HCT116 (cell line): Measurements from ENCODE around the gene EHBP1.

Experiments used
- POLR2A ChIP-seq: IDR thresholded peaks from 2 replicates; pipeline ENCODE4 v1.7.0; 2011; ENCODE audit warnings: borderline replicate concordance; ENCODE audit not compliant: insufficient read depth, insufficient read length; ENCODE audit errors: extremely low read depth
- POLR2AphosphoS5 ChIP-seq: IDR thresholded peaks from 2 replicates; pipeline ENCODE4 v1.6.1; 2011; ENCODE audit warnings: mild to moderate bottlenecking, low read depth, low read length, moderate library complexity
- ZNF274 ChIP-seq: fragments of 200-500 bp; sonication (Bioruptor generic); IDR thresholded peaks from 2 replicates; pipeline ENCODE4 v1.6.1; 2014; ENCODE audit warnings: mild to moderate bottlenecking, low read depth, low read length, inconsistent platforms
- TF ChIP-seq, protein P1 (sequence below): IDR thresholded peaks from 2 replicates; pipeline ENCODE4 v1.6.1; 2012; ENCODE audit warnings: low read depth
- TF ChIP-seq, protein P2 (sequence below), 3 experiments: fragments of 200-600 bp in 1 of 3; sonication (generic) in 1 of 3; IDR thresholded peaks in 2 of 3; conservative IDR thresholded peaks in 1 of 3; 2 replicates each; pipeline ENCODE4 v1.5.1; 2012 to 2017; ENCODE audit warnings: low read depth in 2 of 3, low read length in 2 of 3, antibody characterized with exemption in 1 of 3, borderline replicate concordance in 1 of 3, control low read depth in 1 of 3, mild to moderate bottlenecking in 1 of 3, mixed read lengths in 1 of 3, mixed run types in 1 of 3, moderate library complexity in 1 of 3; ENCODE audit not compliant: insufficient read depth in 1 of 3
- TF ChIP-seq, protein P3 (sequence below): IDR thresholded peaks from 2 replicates; pipeline ENCODE4 v1.6.1; 2012

DNA sequence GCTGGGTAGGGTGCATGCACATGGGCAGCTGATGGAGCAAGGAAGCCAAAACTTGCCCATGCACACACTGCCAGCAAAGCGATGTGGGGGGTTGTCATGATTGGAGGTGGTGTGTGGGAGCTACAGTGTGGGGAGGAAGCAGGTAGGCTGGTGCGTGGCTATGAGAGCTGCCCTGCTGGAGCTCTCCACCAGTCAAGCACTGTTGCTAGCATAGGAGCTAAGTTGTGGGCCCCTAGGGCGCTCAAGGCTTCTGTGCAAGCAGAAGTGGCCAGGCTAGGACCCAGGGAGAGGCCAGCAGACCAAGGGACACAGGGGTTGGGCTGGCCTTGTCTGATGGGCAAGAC lies 20.2 kb downstream of the EHBP1 start:
- TF ChIP-seq, protein P1, sequence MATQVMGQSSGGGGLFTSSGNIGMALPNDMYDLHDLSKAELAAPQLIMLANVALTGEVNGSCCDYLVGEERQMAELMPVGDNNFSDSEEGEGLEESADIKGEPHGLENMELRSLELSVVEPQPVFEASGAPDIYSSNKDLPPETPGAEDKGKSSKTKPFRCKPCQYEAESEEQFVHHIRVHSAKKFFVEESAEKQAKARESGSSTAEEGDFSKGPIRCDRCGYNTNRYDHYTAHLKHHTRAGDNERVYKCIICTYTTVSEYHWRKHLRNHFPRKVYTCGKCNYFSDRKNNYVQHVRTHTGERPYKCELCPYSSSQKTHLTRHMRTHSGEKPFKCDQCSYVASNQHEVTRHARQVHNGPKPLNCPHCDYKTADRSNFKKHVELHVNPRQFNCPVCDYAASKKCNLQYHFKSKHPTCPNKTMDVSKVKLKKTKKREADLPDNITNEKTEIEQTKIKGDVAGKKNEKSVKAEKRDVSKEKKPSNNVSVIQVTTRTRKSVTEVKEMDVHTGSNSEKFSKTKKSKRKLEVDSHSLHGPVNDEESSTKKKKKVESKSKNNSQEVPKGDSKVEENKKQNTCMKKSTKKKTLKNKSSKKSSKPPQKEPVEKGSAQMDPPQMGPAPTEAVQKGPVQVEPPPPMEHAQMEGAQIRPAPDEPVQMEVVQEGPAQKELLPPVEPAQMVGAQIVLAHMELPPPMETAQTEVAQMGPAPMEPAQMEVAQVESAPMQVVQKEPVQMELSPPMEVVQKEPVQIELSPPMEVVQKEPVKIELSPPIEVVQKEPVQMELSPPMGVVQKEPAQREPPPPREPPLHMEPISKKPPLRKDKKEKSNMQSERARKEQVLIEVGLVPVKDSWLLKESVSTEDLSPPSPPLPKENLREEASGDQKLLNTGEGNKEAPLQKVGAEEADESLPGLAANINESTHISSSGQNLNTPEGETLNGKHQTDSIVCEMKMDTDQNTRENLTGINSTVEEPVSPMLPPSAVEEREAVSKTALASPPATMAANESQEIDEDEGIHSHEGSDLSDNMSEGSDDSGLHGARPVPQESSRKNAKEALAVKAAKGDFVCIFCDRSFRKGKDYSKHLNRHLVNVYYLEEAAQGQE: no peak
- TF ChIP-seq, protein P2, sequence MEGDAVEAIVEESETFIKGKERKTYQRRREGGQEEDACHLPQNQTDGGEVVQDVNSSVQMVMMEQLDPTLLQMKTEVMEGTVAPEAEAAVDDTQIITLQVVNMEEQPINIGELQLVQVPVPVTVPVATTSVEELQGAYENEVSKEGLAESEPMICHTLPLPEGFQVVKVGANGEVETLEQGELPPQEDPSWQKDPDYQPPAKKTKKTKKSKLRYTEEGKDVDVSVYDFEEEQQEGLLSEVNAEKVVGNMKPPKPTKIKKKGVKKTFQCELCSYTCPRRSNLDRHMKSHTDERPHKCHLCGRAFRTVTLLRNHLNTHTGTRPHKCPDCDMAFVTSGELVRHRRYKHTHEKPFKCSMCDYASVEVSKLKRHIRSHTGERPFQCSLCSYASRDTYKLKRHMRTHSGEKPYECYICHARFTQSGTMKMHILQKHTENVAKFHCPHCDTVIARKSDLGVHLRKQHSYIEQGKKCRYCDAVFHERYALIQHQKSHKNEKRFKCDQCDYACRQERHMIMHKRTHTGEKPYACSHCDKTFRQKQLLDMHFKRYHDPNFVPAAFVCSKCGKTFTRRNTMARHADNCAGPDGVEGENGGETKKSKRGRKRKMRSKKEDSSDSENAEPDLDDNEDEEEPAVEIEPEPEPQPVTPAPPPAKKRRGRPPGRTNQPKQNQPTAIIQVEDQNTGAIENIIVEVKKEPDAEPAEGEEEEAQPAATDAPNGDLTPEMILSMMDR (IDR thresholded peaks at IDR 0.05 in 2 of 3, conservative IDR thresholded peaks at IDR 0.05 in 1 of 3; ENCODE audit: borderline replicate concordance in 1 of 3, insufficient read depth in 1 of 3, low read depth in 2 of 3, low read length in 2 of 3): no peak
- TF ChIP-seq POLR2AphosphoS5 (no peak), ZNF274 (no peak), POLR2A (no peak)
- TF ChIP-seq, protein P3, sequence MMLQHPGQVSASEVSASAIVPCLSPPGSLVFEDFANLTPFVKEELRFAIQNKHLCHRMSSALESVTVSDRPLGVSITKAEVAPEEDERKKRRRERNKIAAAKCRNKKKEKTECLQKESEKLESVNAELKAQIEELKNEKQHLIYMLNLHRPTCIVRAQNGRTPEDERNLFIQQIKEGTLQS: no peak
